Bronchial epithelial cell (primary cell): ENCODE data around the gene DMKN. TPM values are rescaled to one million over a fixed set of nuclear protein-coding genes. Genes with fewer than 3 reads are reported as not detected.

Experiments used
- DNase-seq: peaks from one replicate; pipeline ENCODE4 v3.0.0-alpha.2; 2010; ENCODE audit warnings: low read depth
- FAIRE-seq: peaks from 2 replicates; lab custom pipeline; 2011; peaks lifted over from hg19 to GRCh38; lab: Jason Lieb, UNC
- H3K27me3 ChIP-seq: 2 replicates; pipeline ENCODE4 v1.5.1; 2011; ENCODE audit warnings: low read length; ENCODE audit not compliant: control insufficient read depth, insufficient read depth
- H3K36me3 ChIP-seq: 2 replicates; pipeline ENCODE4 v1.5.1; 2011; ENCODE audit warnings: low read length; ENCODE audit not compliant: control insufficient read depth, insufficient read depth
- H3K4me3 ChIP-seq: 2 replicates; pipeline ENCODE4 v1.5.1; 2011; ENCODE audit warnings: mild to moderate bottlenecking, low read depth, low read length, control low read depth
- total RNA-seq: library from RNA; depleted of rRNA; stranded (reverse); fragments of >200 nt; gene quantifications from 2 replicates; pipeline ENCODE4 v1.2.1, GENCODE V29; 2014
- TF ChIP-seq, protein P1 (sequence below): IDR thresholded peaks from 2 replicates; pipeline ENCODE4 v1.5.1; 2011; ENCODE audit warnings: mild to moderate bottlenecking, moderate library complexity, low read length, control low read depth, inconsistent platforms; ENCODE audit not compliant: insufficient read depth, severe bottlenecking

The DMKN gene, protein sequence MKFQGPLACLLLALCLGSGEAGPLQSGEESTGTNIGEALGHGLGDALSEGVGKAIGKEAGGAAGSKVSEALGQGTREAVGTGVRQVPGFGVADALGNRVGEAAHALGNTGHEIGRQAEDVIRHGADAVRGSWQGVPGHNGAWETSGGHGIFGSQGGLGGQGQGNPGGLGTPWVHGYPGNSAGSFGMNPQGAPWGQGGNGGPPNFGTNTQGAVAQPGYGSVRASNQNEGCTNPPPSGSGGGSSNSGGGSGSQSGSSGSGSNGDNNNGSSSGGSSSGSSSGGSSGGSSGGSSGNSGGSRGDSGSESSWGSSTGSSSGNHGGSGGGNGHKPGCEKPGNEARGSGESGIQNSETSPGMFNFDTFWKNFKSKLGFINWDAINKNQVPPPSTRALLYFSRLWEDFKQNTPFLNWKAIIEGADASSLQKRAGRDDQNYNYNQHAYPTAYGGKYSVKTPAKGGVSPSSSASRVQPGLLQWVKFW
- 97.4 and 269 TPM in 2 replicates for total RNA-seq

GRCh38 chr19:35513628-35514281 is at the start of gene DMKN:
DMKN (minus strand) TSS chr19:35513649; CDS start chr19:35513475, 174 bp downstream.
- Histone ChIP-seq H3K27me3 (no peaks in the 10 kb centered on the region), H3K4me3 (no peak within 1 kb of the TSS), H3K36me3 (no peaks in the 10 kb centered on the region)
- TF ChIP-seq, protein P1, sequence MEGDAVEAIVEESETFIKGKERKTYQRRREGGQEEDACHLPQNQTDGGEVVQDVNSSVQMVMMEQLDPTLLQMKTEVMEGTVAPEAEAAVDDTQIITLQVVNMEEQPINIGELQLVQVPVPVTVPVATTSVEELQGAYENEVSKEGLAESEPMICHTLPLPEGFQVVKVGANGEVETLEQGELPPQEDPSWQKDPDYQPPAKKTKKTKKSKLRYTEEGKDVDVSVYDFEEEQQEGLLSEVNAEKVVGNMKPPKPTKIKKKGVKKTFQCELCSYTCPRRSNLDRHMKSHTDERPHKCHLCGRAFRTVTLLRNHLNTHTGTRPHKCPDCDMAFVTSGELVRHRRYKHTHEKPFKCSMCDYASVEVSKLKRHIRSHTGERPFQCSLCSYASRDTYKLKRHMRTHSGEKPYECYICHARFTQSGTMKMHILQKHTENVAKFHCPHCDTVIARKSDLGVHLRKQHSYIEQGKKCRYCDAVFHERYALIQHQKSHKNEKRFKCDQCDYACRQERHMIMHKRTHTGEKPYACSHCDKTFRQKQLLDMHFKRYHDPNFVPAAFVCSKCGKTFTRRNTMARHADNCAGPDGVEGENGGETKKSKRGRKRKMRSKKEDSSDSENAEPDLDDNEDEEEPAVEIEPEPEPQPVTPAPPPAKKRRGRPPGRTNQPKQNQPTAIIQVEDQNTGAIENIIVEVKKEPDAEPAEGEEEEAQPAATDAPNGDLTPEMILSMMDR, result peak; percentile 35
- peak; percentile 28 for FAIRE-seq
- DNase-seq, result peak; percentile 84

DNA sequence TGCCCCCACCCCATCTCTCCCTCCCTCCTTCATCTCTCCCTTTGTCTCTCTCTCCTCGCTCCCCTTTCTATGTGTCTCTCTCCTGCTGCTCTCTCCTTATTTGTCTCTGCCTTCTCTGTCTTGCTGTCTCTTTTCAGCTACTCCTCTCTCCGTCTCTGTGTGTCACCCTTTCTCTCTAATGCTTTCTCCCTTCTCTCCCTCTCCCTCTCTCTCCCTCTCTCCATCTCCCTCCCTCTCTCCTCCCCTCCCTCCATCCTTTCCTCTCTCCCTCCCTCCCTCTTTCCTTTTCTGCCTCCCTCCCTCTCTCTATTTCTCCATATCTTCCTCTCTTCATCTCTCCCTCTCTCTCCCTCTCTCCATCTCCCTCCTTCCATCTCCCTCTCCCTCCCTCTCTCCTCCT is 49.3 kb upstream of the DMKN start:
- FAIRE-seq, result no peak
- H3K27me3 ChIP-seq, result no peaks in the 10 kb centered on the region
- TF ChIP-seq, protein P1, result no peak
- DNase-seq, result no peak
- H3K36me3 ChIP-seq, result no peaks in the 10 kb centered on the region
- no peak overlapping the region for H3K4me3 ChIP-seq

- no peak for DNase-seq
- Histone ChIP-seq H3K36me3 (no peaks in the 10 kb centered on the region), H3K4me3 (no peak overlapping the region), H3K27me3 (no peaks in the 10 kb centered on the region)
- no peak for FAIRE-seq
- TF ChIP-seq, protein P1, result no peak
Observed at GRCh38 chr19:35562336-35562735, 48.9 kb upstream of the DMKN start.

GRCh38 chr19:35561436-35561835 is 48.0 kb upstream of the DMKN start:
- Histone ChIP-seq H3K27me3 (no peaks in the 10 kb centered on the region), H3K36me3 (no peaks in the 10 kb centered on the region), H3K4me3 (no peak overlapping the region)
- FAIRE-seq (no peak), DNase-seq (no peak)
- TF ChIP-seq, protein P1, result no peak

DNA sequence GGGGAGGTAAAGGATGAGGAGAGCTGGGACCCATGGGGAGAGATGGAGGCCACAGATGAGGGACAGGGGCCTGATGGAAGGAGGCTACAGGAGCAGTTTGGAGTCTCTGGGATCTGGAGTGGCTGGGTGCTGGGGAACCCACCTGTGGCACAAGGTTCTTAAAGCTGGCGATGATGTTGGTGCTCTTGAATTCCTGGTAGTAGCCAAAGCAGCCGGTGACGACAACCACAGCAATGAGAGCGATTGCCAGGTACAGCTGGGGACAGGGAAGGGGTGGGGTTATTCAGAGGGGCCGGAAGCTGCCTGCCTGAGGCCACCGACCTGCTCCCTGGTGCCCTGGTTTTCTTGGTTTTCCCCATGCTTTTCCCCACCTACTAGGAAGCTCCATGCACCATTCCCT is 47.2 kb upstream of the DMKN start:
- DNase-seq (no peak), FAIRE-seq (no peak)
- H3K27me3 ChIP-seq, result no peaks in the 10 kb centered on the region
- no peak overlapping the region for H3K4me3 ChIP-seq
- TF ChIP-seq, protein P1, result no peak
- H3K36me3 ChIP-seq, result no peaks in the 10 kb centered on the region
